OCI-LY3 (cell line): Measurements from ENCODE around the gene SLC37A1.

Experiments used
- EZH2phosphoT487 ChIP-seq: fragments of 200-600 bp; shearing (Covaris generic); IDR thresholded peaks from 2 replicates; pipeline ENCODE4 v1.6.1; 2018; ENCODE audit warnings: antibody characterized with exemption, mixed run types, low read depth
- TF ChIP-seq, protein P1 (sequence below): fragments of 200-600, 300-600 bp; sonication (generic); IDR thresholded peaks from 2 replicates; pipeline ENCODE4 v1.5.1; 2014; ENCODE audit warnings: antibody characterized with exemption, low read length, low read depth

DNA sequence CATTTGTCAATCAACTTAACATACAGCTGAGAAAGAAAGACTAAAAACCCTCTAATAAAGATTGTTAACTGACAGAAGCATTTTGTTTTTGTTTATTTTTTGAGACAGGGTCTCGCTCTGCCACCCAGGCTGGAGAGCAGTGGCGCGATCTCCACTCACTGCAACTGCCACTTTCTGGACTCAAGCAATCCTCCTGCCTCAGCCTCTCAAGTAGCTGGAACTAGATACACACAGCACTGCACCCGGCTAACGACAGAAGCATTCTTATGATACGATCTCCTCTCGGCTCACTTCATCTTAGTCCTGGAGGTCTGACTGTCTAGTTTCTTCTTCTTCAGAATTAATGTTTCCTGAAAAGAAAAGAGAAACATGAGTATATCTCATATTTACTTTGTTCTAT lies 41.1 kb upstream of the SLC37A1 start:
- TF ChIP-seq, protein P1, sequence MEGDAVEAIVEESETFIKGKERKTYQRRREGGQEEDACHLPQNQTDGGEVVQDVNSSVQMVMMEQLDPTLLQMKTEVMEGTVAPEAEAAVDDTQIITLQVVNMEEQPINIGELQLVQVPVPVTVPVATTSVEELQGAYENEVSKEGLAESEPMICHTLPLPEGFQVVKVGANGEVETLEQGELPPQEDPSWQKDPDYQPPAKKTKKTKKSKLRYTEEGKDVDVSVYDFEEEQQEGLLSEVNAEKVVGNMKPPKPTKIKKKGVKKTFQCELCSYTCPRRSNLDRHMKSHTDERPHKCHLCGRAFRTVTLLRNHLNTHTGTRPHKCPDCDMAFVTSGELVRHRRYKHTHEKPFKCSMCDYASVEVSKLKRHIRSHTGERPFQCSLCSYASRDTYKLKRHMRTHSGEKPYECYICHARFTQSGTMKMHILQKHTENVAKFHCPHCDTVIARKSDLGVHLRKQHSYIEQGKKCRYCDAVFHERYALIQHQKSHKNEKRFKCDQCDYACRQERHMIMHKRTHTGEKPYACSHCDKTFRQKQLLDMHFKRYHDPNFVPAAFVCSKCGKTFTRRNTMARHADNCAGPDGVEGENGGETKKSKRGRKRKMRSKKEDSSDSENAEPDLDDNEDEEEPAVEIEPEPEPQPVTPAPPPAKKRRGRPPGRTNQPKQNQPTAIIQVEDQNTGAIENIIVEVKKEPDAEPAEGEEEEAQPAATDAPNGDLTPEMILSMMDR = no peak
- TF ChIP-seq EZH2phosphoT487 = no peak
